B cell (primary cell): ENCODE results near the gene TMEM185A. TPM values are rescaled to one million over a fixed set of nuclear protein-coding genes. Genes with fewer than 3 reads are reported as not detected.

ENCODE experiments used
- ATAC-seq: fragments of 200-7000 bp; cut with Tn5 transposase; one replicate; pipeline ENCODE4 v1.10.0; 2021; ENCODE audit warnings: low read depth, mild to moderate bottlenecking, moderate number of reproducible peaks, moderate library complexity
- CTCF ChIA-PET: fragments of 350-600 bp; sonication (Branson Sonifier 250); formaldehyde crosslinking; loops from one replicate; lab custom pipeline; 2021; ENCODE audit warnings: antibody characterized with exemption, inconsistent platforms; lab: Charles Lee
- POLR2A ChIA-PET: fragments of 350-600 bp; sonication (Branson Sonifier 250); formaldehyde crosslinking; loops from one replicate; lab custom pipeline; 2021; ENCODE audit warnings: antibody characterized with exemption; lab: Charles Lee
- DNase-seq: peaks from one replicate; pipeline ENCODE4 v3.0.0; 2013
- H2AFZ ChIP-seq: 2 replicates; pipeline ENCODE4 v1.6.1; 2012; ENCODE audit warnings: mild to moderate bottlenecking, low read depth, low read length; ENCODE audit not compliant: insufficient read depth, poor library complexity, severe bottlenecking
- H3K27ac ChIP-seq, 2 donors: 1 replicate in 1 of 2; 2 replicates in 1 of 2; pipeline ENCODE4 v1.5.1; 2012 to 2013; ENCODE audit warnings: low read length in 2 of 2, mild to moderate bottlenecking in 2 of 2, moderate library complexity in 1 of 2
- H3K27me3 ChIP-seq, 4 experiments: fragments of 200-600 bp in 1 of 4; sonication (generic) in 1 of 4; replicated peaks in 1 of 4; 1 replicate in 2 of 4; 2 replicates in 2 of 4; pipeline versions ENCODE4 v1.6.1 to v1.7.0; 2013 to 2016; ENCODE audit warnings: low read length in 3 of 4, mild to moderate bottlenecking in 2 of 4, mixed read lengths in 1 of 4, moderate library complexity in 1 of 4; ENCODE audit not compliant: insufficient read depth in 4 of 4, control insufficient read depth in 3 of 4; ENCODE audit errors: control extremely low read depth in 1 of 4
- H3K36me3 ChIP-seq, 2 experiments: replicated peaks in 1 of 2; 1 replicate in 1 of 2; 2 replicates in 1 of 2; pipeline versions ENCODE4 v1.6.1 to v1.7.1; 2013; ENCODE audit warnings: low read length in 1 of 2; ENCODE audit not compliant: insufficient read depth in 2 of 2, control insufficient read depth in 1 of 2; ENCODE audit errors: control extremely low read depth in 1 of 2, extremely low read depth in 1 of 2
- H3K4me1 ChIP-seq, 2 donors: fragments of 200-600 bp in 1 of 2; sonication (generic) in 1 of 2; 1 replicate in 1 of 2; 2 replicates in 1 of 2; pipeline versions ENCODE4 v1.5.1 to v1.6.1; 2013 to 2017; ENCODE audit warnings: low read length in 2 of 2; ENCODE audit not compliant: control insufficient read depth in 2 of 2, insufficient read depth in 2 of 2
- H3K4me2 ChIP-seq: replicated peaks from 2 replicates; pipeline ENCODE3; 2012; ENCODE audit warnings: mild to moderate bottlenecking, low read depth, low read length; ENCODE audit not compliant: poor library complexity, severe bottlenecking
- H3K4me3 ChIP-seq, 5 experiments: fragments of 200-600 bp in 1 of 5; sonication (generic) in 1 of 5; 1 replicate in 3 of 5; 2 replicates in 2 of 5; pipeline versions ENCODE4 v1.5.1 to v1.7.0; 2011 to 2016; ENCODE audit warnings: low read length in 4 of 5, mild to moderate bottlenecking in 4 of 5, low read depth in 2 of 5, control low read depth in 1 of 5, moderate library complexity in 1 of 5; ENCODE audit not compliant: insufficient read depth in 1 of 5; ENCODE audit errors: control extremely low read depth in 1 of 5, extremely low read depth in 1 of 5
- H3K79me2 ChIP-seq: fragments of 200-600 bp; sonication (generic); one replicate; pipeline ENCODE4 v1.6.0; 2016; ENCODE audit warnings: low read length; ENCODE audit not compliant: control insufficient read depth, insufficient read depth
- H3K9ac ChIP-seq: fragments of 200-600 bp; sonication (generic); 2 replicates; pipeline ENCODE4 v1.6.1; 2017; ENCODE audit warnings: mild to moderate bottlenecking, low read length, moderate library complexity
- H3K9me3 ChIP-seq, 3 donors: one replicate each; pipeline versions ENCODE4 v1.6.1 to v1.7.1; 2013; ENCODE audit warnings: low read length in 2 of 3; ENCODE audit not compliant: control insufficient read depth in 2 of 3, insufficient read depth in 1 of 3; ENCODE audit errors: control extremely low read depth in 1 of 3
- H4K20me1 ChIP-seq: 2 replicates; pipeline ENCODE4 v1.6.0; 2012; ENCODE audit warnings: mild to moderate bottlenecking, low read length; ENCODE audit not compliant: insufficient read depth, control insufficient read depth, poor library complexity, severe bottlenecking
- H3K27ac Mint-ChIP-seq: one replicate; pipeline ENCODE4 v1.8.0; 2021; ENCODE audit warnings: mixed read lengths
- H3K27me3 Mint-ChIP-seq: one replicate; pipeline ENCODE4 v1.8.0; 2021; ENCODE audit warnings: mixed read lengths
- H3K4me1 Mint-ChIP-seq: one replicate; pipeline ENCODE4 v1.8.0; 2021; ENCODE audit warnings: mixed read lengths
- H3K4me3 Mint-ChIP-seq: one replicate; pipeline ENCODE4 v1.8.0; 2021; ENCODE audit warnings: mixed read lengths
- H3K9me3 Mint-ChIP-seq: one replicate; pipeline ENCODE4 v1.8.0; 2022; ENCODE audit warnings: mixed read lengths; ENCODE audit not compliant: insufficient read depth
- EZH2 ChIP-seq: IDR thresholded peaks from 2 replicates; pipeline ENCODE4 v1.6.1; 2012; ENCODE audit warnings: borderline replicate concordance, low read depth, mild to moderate bottlenecking, moderate library complexity, low read length; ENCODE audit not compliant: insufficient read depth, poor library complexity, severe bottlenecking
- WGBS: methylation state at CpG from one replicate; pipeline ENCODE4 v1.1.5; 2013; ENCODE audit warnings: missing lambda C conversion rate; ENCODE audit not compliant: insufficient coverage; 5-methylcytosine and 5-hydroxymethylcytosine counted together
- intact Hi-C: fragments of 100-400 bp; cut with micrococcal nuclease; formaldehyde crosslinking; loops from one replicate; pipeline ENCODE4 v1.10.0; 2022
- polyA plus RNA-seq: library from polyadenylated mRNA; depleted of rRNA; stranded (reverse); fragments of >200 nt; gene quantifications from 2 replicates; pipeline ENCODE4 v1.2.3, GENCODE V29; 2012
- total RNA-seq, 2 donors: library from RNA; stranded (reverse); fragments of 120-200 nt in 1 of 2; gene quantifications; 1 replicate in 1 of 2; 2 replicates in 1 of 2; pipeline versions ENCODE4 v1.2.3 to v1.2.4, GENCODE V29; 2013 to 2022
- TF ChIP-seq, protein P1 (sequence below): fragments of 200-600 bp; IDR thresholded peaks from one replicate; pipeline ENCODE4 v1.8.0; 2022; ENCODE audit warnings: antibody characterized with exemption, mild to moderate bottlenecking

The TMEM185A gene
- total and polyA plus RNA-seq, 2 donors (not counting 1 experiment from before 2014, with no cell fraction given) = 17.8 to 28.6 TPM

DNA sequence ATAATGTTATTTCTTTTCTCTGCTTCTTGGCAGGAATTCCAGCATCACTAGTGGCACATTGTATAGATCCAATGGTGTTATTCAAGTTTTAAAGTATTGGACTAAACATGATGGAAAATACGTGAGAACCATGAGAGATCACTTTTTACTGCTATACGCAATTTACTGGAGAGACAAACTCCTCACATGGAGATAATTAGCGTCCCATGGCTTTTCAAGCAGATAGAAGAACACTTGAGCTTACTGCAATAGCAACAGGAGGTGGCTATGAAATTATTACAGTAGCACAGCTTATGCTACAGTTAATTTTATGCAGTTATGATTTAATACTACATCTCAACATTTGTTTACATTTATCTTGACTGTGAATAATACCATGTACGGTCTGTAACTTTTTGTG is 11.9 kb upstream of the TMEM185A start:
- H3K4me1 ChIP-seq = no peaks in the 10 kb centered on the region
- no peaks in the 10 kb centered on the region for H3K36me3 ChIP-seq
- H3K9me3 ChIP-seq = no peaks in the 10 kb centered on the region
- H3K27ac ChIP-seq = no peak overlapping the region
- DNase-seq (no peak), ATAC-seq (no peak)
- Mint-ChIP-seq H3K9me3 (no peaks in the 10 kb centered on the region), H3K27me3 (peaks cover 11% of the 10 kb centered on the region), H3K4me3 (no peak overlapping the region), H3K27ac (no peak overlapping the region), H3K4me1 (no peaks in the 10 kb centered on the region)
- no peaks in the 10 kb centered on the region for H3K27me3 ChIP-seq
- ChIA-PET CTCF (no interaction called here), POLR2A (no interaction called here)
- TF ChIP-seq, protein P1, sequence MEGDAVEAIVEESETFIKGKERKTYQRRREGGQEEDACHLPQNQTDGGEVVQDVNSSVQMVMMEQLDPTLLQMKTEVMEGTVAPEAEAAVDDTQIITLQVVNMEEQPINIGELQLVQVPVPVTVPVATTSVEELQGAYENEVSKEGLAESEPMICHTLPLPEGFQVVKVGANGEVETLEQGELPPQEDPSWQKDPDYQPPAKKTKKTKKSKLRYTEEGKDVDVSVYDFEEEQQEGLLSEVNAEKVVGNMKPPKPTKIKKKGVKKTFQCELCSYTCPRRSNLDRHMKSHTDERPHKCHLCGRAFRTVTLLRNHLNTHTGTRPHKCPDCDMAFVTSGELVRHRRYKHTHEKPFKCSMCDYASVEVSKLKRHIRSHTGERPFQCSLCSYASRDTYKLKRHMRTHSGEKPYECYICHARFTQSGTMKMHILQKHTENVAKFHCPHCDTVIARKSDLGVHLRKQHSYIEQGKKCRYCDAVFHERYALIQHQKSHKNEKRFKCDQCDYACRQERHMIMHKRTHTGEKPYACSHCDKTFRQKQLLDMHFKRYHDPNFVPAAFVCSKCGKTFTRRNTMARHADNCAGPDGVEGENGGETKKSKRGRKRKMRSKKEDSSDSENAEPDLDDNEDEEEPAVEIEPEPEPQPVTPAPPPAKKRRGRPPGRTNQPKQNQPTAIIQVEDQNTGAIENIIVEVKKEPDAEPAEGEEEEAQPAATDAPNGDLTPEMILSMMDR = no peak
- no peak for TF ChIP-seq EZH2
- intact Hi-C loops = no loop called here
- no peak overlapping the region for H3K4me3 ChIP-seq
- WGBS = no CpG with 5 or more reads among the region's 4 CpGs
- no peak overlapping the region for H3K9ac ChIP-seq
- H2AFZ ChIP-seq = no peak overlapping the region
- no peak overlapping the region for H3K4me2 ChIP-seq
- no peaks in the 10 kb centered on the region for H3K79me2 ChIP-seq
- H4K20me1 ChIP-seq = no peaks in the 10 kb centered on the region

- Histone ChIP-seq H3K36me3 (no peaks in the 10 kb centered on the region), H4K20me1 (no peaks in the 10 kb centered on the region), H3K27ac (no peak overlapping the region), H3K4me1 (no peaks in the 10 kb centered on the region), H2AFZ (no peak overlapping the region), H3K4me3 (no peak overlapping the region), H3K4me2 (no peak overlapping the region), H3K79me2 (no peaks in the 10 kb centered on the region), H3K9ac (no peak overlapping the region), H3K9me3 (no peaks in the 10 kb centered on the region), H3K27me3 (no peaks in the 10 kb centered on the region)
- CTCF ChIA-PET = no interaction called here
- H3K27me3 Mint-ChIP-seq = peaks cover 14% of the 10 kb centered on the region
- DNase-seq (no peak), ATAC-seq (no peak)
- POLR2A ChIA-PET = no interaction called here
- WGBS = no CpG with 5 or more reads among the region's 2 CpGs
- H3K4me3 Mint-ChIP-seq = no peak overlapping the region
- H3K4me1 Mint-ChIP-seq = no peaks in the 10 kb centered on the region
- TF ChIP-seq, protein P1 = no peak
- no peak for TF ChIP-seq EZH2
- no peak overlapping the region for H3K27ac Mint-ChIP-seq
- intact Hi-C loops = no loop called here
- H3K9me3 Mint-ChIP-seq = no peaks in the 10 kb centered on the region
These were observed 10.2 kb upstream of the TMEM185A start for GRCh38 chrX:149641835-149642234.
